Hepatocyte (in vitro differentiated cells): ENCODE data around the gene RPL7A. TPM values are rescaled to one million over a fixed set of nuclear protein-coding genes. Genes with fewer than 3 reads are reported as not detected.
"Not testable (repeated sequence)": the region's sequence is repeated elsewhere in the genome, so short reads cannot be mapped to it uniquely, and the experiment has no call there.

ENCODE experiments used
- DNase-seq: peaks from one replicate; pipeline ENCODE4 v3.0.0-alpha.2; 2016; ENCODE audit warnings: low spot score
- H2AFZ ChIP-seq: fragments of 200-600 bp; sonication (generic); 2 replicates; pipeline ENCODE4 v1.6.0; 2016; ENCODE audit warnings: antibody characterized with exemption, mild to moderate bottlenecking
- H3K27ac ChIP-seq: fragments of 200-600 bp; sonication (generic); 2 replicates; pipeline ENCODE4 v1.5.1; 2016; ENCODE audit warnings: mild to moderate bottlenecking
- H3K27me3 ChIP-seq: fragments of 200-600 bp; sonication (generic); 2 replicates; pipeline ENCODE4 v1.6.1; 2016
- H3K36me3 ChIP-seq: fragments of 200-600 bp; sonication (generic); replicated peaks from 2 replicates; pipeline ENCODE4 v1.5.1; 2016; ENCODE audit warnings: low read depth; ENCODE audit not compliant: insufficient read depth
- H3K4me1 ChIP-seq: fragments of 200-600 bp; sonication (generic); 2 replicates; pipeline ENCODE4 v1.5.1; 2016; ENCODE audit warnings: mild to moderate bottlenecking, moderate library complexity; ENCODE audit not compliant: insufficient read depth
- H3K4me2 ChIP-seq: fragments of 200-600 bp; sonication (generic); 2 replicates; pipeline ENCODE4 v1.6.0; 2016
- H3K4me3 ChIP-seq: fragments of 200-600 bp; sonication (generic); 2 replicates; pipeline ENCODE4 v1.5.1; 2016; ENCODE audit warnings: mild to moderate bottlenecking
- H3K79me2 ChIP-seq: fragments of 200-600 bp; sonication (generic); 2 replicates; pipeline ENCODE4 v1.6.0; 2017; ENCODE audit warnings: mild to moderate bottlenecking
- H3K9me2 ChIP-seq: fragments of 200-600 bp; sonication (generic); replicated peaks from 2 replicates; pipeline ENCODE4 v1.6.0; 2017; ENCODE audit warnings: mild to moderate bottlenecking; ENCODE audit not compliant: insufficient read depth
- H3K9me3 ChIP-seq: fragments of 200-600 bp; sonication (generic); 2 replicates; pipeline ENCODE4 v1.5.1; 2016; ENCODE audit warnings: low read depth, mild to moderate bottlenecking
- H4K20me1 ChIP-seq: fragments of 200-600 bp; sonication (generic); 2 replicates; pipeline ENCODE4 v1.6.0; 2016; ENCODE audit warnings: mild to moderate bottlenecking; ENCODE audit not compliant: insufficient read depth, poor library complexity, severe bottlenecking
- CTCF ChIP-seq: fragments of 200-600 bp; sonication (generic); IDR thresholded peaks from 2 replicates; pipeline ENCODE4 v1.5.1; 2016; ENCODE audit warnings: antibody characterized with exemption, mild to moderate bottlenecking; ENCODE audit not compliant: poor library complexity
- EZH2 ChIP-seq: fragments of 200-600 bp; sonication (generic); IDR thresholded peaks from 2 replicates; pipeline ENCODE4 v1.6.1; 2016; ENCODE audit warnings: antibody characterized with exemption, mild to moderate bottlenecking, borderline replicate concordance
- EZH2phosphoT487 ChIP-seq: fragments of 200-600 bp; sonication (generic); IDR thresholded peaks from one replicate; pipeline ENCODE4 v1.6.1; 2018; ENCODE audit warnings: antibody characterized with exemption, mild to moderate bottlenecking, low read depth, moderate library complexity; ENCODE audit not compliant: unreplicated experiment, severe bottlenecking
- WGBS: methylation state at CpG from one replicate; pipeline ENCODE4 v1.1.6; 2016; ENCODE audit warnings: low lambda C conversion rate; ENCODE audit errors: missing lambda C conversion rate; 5-methylcytosine and 5-hydroxymethylcytosine counted together
- polyA plus RNA-seq: library from polyadenylated mRNA; unstranded; fragments of >200 nt; fragmentation: Nextera tagmentation; extraction: Ambion mirVana; gene quantifications from 2 replicates; pipeline ENCODE4 v1.2.1, GENCODE V29; 2016
- total RNA-seq: library from RNA; depleted of rRNA; stranded (reverse); fragments of >200 nt; gene quantifications from 2 replicates; pipeline ENCODE4 v1.2.3, GENCODE V29; 2014

Gene RPL7A
- total and polyA plus RNA-seq, 2 experiments from 2014 or later, result 377 to 2,226 TPM

GRCh38 chr9:133390713-133391112 is 42.7 kb downstream of the RPL7A start:
- H3K4me1 ChIP-seq, result peaks cover 5% of the 10 kb centered on the region
- WGBS, result 88% methylated on average over 7 of the region's 7 CpGs
- no peaks in the 10 kb centered on the region for H3K9me3 ChIP-seq
- H3K4me2 ChIP-seq, result no peak overlapping the region
- H4K20me1 ChIP-seq, result no peaks in the 10 kb centered on the region
- H3K27ac ChIP-seq, result no peak overlapping the region
- H3K4me3 ChIP-seq, result no peak overlapping the region
- DNase-seq, result no peak
- no peaks in the 10 kb centered on the region for H3K79me2 ChIP-seq
- no peaks in the 10 kb centered on the region for H3K27me3 ChIP-seq
- no peaks in the 10 kb centered on the region for H3K36me3 ChIP-seq
- H2AFZ ChIP-seq, result no peak overlapping the region
- H3K9me2 ChIP-seq, result no peaks in the 10 kb centered on the region
- TF ChIP-seq CTCF (no peak), EZH2 (no peak), EZH2phosphoT487 (no peak)

- peak overlapping the region; percentile 69 for H3K27ac ChIP-seq
- H3K9me3 ChIP-seq, H3K4me1 ChIP-seq, DNase-seq, H3K27me3 ChIP-seq, H3K4me3 ChIP-seq, H2AFZ ChIP-seq, H3K9me2 ChIP-seq, H3K79me2 ChIP-seq, H3K36me3 ChIP-seq, H3K4me2 ChIP-seq, H4K20me1 ChIP-seq: not testable (repeated sequence)
- WGBS, result 54% methylated on average over 3 of the region's 4 CpGs
Observed at GRCh38 chr9:133391449-133391848, 43.4 kb downstream of the RPL7A start.

GRCh38 chr9:133392308-133392707 is 44.3 kb downstream of the RPL7A start:
- not testable (repeated sequence) for DNase-seq, H3K27me3 ChIP-seq, H3K36me3 ChIP-seq, H3K9me3 ChIP-seq, H3K4me1 ChIP-seq, H3K27ac ChIP-seq, H3K79me2 ChIP-seq, H3K9me2 ChIP-seq, H3K4me3 ChIP-seq, H2AFZ ChIP-seq, H4K20me1 ChIP-seq
- peak overlapping the region; percentile 51 for H3K4me2 ChIP-seq
- 96% methylated on average over 3 of the region's 3 CpGs for WGBS

- Histone ChIP-seq H3K4me3 (no peak overlapping the region), H3K4me2 (no peak overlapping the region), H3K36me3 (no peaks in the 10 kb centered on the region), H3K4me1 (peaks cover 5% of the 10 kb centered on the region), H4K20me1 (no peaks in the 10 kb centered on the region), H2AFZ (no peak overlapping the region), H3K79me2 (no peaks in the 10 kb centered on the region), H3K27me3 (no peaks in the 10 kb centered on the region), H3K9me2 (no peaks in the 10 kb centered on the region), H3K9me3 (no peaks in the 10 kb centered on the region), H3K27ac (no peak overlapping the region)
- no peak for DNase-seq
- 83% methylated on average over 2 of the region's 3 CpGs for WGBS
- TF ChIP-seq EZH2, result no peak
- TF ChIP-seq CTCF, result no peak
- no peak for TF ChIP-seq EZH2phosphoT487
Observed at GRCh38 chr9:133393399-133393798, 45.4 kb downstream of the RPL7A start.
